Stomach (tissue), 9 donors: ENCODE data around the gene PLPPR1. TPM values are rescaled to one million over a fixed set of nuclear protein-coding genes. Genes with fewer than 3 reads are reported as not detected.
"Not testable (repeated sequence)": the region's sequence is repeated elsewhere in the genome, so short reads cannot be mapped to it uniquely, and the experiment has no call there.

Source experiments
- DNase-seq, 2 donors: peaks; one replicate each; pipeline versions ENCODE4 v3.0.0 to v3.0.0-alpha.2; 2013 to 2019
- H3K27ac ChIP-seq, 5 donors: fragments of 200-600 bp in 4 of 5; sonication (generic) in 4 of 5; one replicate each; pipeline ENCODE4 v1.5.1; 2013 to 2019; ENCODE audit warnings: mild to moderate bottlenecking in 1 of 5, moderate library complexity in 1 of 5
- H3K27me3 ChIP-seq, 3 donors: fragments of 200-600 bp; sonication (generic); one replicate each; pipeline ENCODE4 v1.5.1; 2017 to 2019; ENCODE audit warnings: mixed run types in 1 of 3
- H3K36me3 ChIP-seq, 4 donors: fragments of 200-600 bp; sonication (generic); 1 replicate in 3 of 4; 2 replicates in 1 of 4; pipeline ENCODE4 v1.5.1; 2016 to 2019
- H3K4me1 ChIP-seq, 4 donors: fragments of 200-600 bp; sonication (generic); one replicate each; pipeline ENCODE4 v1.5.1; 2016 to 2019
- H3K4me3 ChIP-seq, 4 donors: fragments of 200-600 bp; sonication (generic) in 3 of 4; one replicate each; pipeline ENCODE4 v1.5.1; 2016 to 2019; ENCODE audit warnings: mild to moderate bottlenecking in 1 of 4
- H3K9me3 ChIP-seq, 4 donors: fragments of 200-600 bp; sonication (generic); one replicate each; pipeline ENCODE4 v1.5.1; 2016 to 2019
- CTCF ChIP-seq, 7 experiments: fragments of 450-650 bp in 4 of 7; fragments of 200-600 bp in 3 of 7; sonication (generic) in 3 of 7; IDR thresholded peaks; one replicate each; pipeline ENCODE4 v1.5.1; 2016 to 2019; ENCODE audit warnings: antibody characterized with exemption in 7 of 7, control low read depth in 2 of 7, mild to moderate bottlenecking in 1 of 7
- EP300 ChIP-seq: sonication (generic); formaldehyde crosslinking; IDR thresholded peaks from one replicate; pipeline ENCODE4 v1.6.1; 2017; ENCODE audit warnings: antibody characterized with exemption
- POLR2A ChIP-seq, 4 donors: fragments of 450-650 bp; IDR thresholded peaks; one replicate each; pipeline ENCODE4 v1.6.1; 2016; ENCODE audit warnings: antibody characterized with exemption in 4 of 4, control low read depth in 2 of 4, mild to moderate bottlenecking in 1 of 4, moderate library complexity in 1 of 4
- POLR2AphosphoS5 ChIP-seq, 3 donors: sonication (generic); formaldehyde crosslinking; IDR thresholded peaks; one replicate each; pipeline ENCODE4 v1.6.1; 2016; ENCODE audit warnings: antibody characterized with exemption in 3 of 3
- WGBS, 5 donors: extraction: QIAGEN DNeasy Blood & Tissue Kit in 3 of 5; methylation state at CpG; one replicate each; pipeline versions ENCODE4 v1.1.5 to v1.1.7; 2013 to 2018; 5-methylcytosine and 5-hydroxymethylcytosine counted together
- intact Hi-C: fragments of 100-400 bp; cut with DNase I; formaldehyde crosslinking; loops from one replicate; pipeline ENCODE4 v1.15.1; 2023; ENCODE audit warnings: low total_unique reads
- polyA plus RNA-seq, 3 donors: library from polyadenylated mRNA; stranded (reverse); fragments of 200-250 nt; gene quantifications; one replicate each; pipeline ENCODE4 v1.2.3, GENCODE V29; 2013
- total RNA-seq, 5 donors: library from RNA; depleted of rRNA; stranded (reverse); fragments of >200 nt; gene quantifications; one replicate each; pipeline versions ENCODE4 v1.1.0 to v1.2.3, GENCODE V29; 2014 to 2016
- donor health status: healthy with polysubstance abuse.
- donor health status: Bipolar disorder and iron deficiency.
- donor health status: healthy.

PLPPR1 gene
- total and polyA plus RNA-seq, 8 donors = 0.13 to 1.7 TPM; not detected in 6

- DNase-seq = no peak
- Histone ChIP-seq H3K4me1 (no peaks in the 10 kb centered on the region), H3K27me3 (peaks cover 0 to 7% (median 0%) of the 10 kb centered on the region in 3 donors), H3K36me3 (no peaks in the 10 kb centered on the region), H3K4me3 (no peak overlapping the region), H3K9me3 (no peaks in the 10 kb centered on the region), H3K27ac (no peak overlapping the region)
- WGBS, 5 donors = 56 to 73% (median 66%) methylated on average over 4 of the region's 4 CpGs
- TF ChIP-seq EP300 = no peak
- TF ChIP-seq POLR2A (IDR thresholded peaks at IDR 0.05) = no peak
- intact Hi-C loops = no loop called here
Observed at GRCh38 chr9:101035098-101035497, 6.6 kb downstream of the PLPPR1 start.

GRCh38 chr9:101037430-101037829 lies 8.9 kb downstream of the PLPPR1 start:
- Histone ChIP-seq H3K27me3 (no peaks in the 10 kb centered on the region), H3K27ac (no peak overlapping the region), H3K4me3 (no peak overlapping the region), H3K9me3 (no peaks in the 10 kb centered on the region), H3K36me3 (no peaks in the 10 kb centered on the region), H3K4me1 (no peaks in the 10 kb centered on the region)
- TF ChIP-seq CTCF (IDR thresholded peaks at IDR 0.05) (no peak), POLR2A (IDR thresholded peaks at IDR 0.05) (no peak), POLR2AphosphoS5 (IDR thresholded peaks at IDR 0.05) (no peak), EP300 (no peak)
- intact Hi-C loops = no loop called here
- WGBS, 5 donors = 25 to 47% (median 35%) methylated on average over 3 of the region's 3 CpGs
- peak in 1 of 2 donors; percentile 32 for DNase-seq

GRCh38 chr9:101038488-101038887 lies 10.0 kb downstream of the PLPPR1 start:
- Histone ChIP-seq H3K4me1 (no peaks in the 10 kb centered on the region), H3K27ac (no peak overlapping the region), H3K27me3 (no peaks in the 10 kb centered on the region), H3K36me3 (no peaks in the 10 kb centered on the region), H3K9me3 (no peaks in the 10 kb centered on the region), H3K4me3 (no peak overlapping the region)
- no peak for DNase-seq
- intact Hi-C loops = no loop called here
- no peak for TF ChIP-seq CTCF (IDR thresholded peaks at IDR 0.05)
- TF ChIP-seq POLR2AphosphoS5 (IDR thresholded peaks at IDR 0.05) = no peak
- TF ChIP-seq POLR2A (IDR thresholded peaks at IDR 0.05) = no peak
- no peak for TF ChIP-seq EP300
- 54 to 81% (median 68%) methylated on average over 4 of the region's 4 CpGs for WGBS, 5 donors

GRCh38 chr9:101039581-101039980 lies 11.1 kb downstream of the PLPPR1 start:
- DNase-seq, H3K36me3 ChIP-seq, H3K27ac ChIP-seq, intact Hi-C loops, H3K9me3 ChIP-seq, H3K4me3 ChIP-seq, H3K4me1 ChIP-seq, H3K27me3 ChIP-seq: not testable (repeated sequence)
- WGBS, 5 donors = 63 to 84% (median 78%) methylated on average over 7 of the region's 7 CpGs

- intact Hi-C loops = no loop called here
- no peaks in the 10 kb centered on the region for H3K4me1 ChIP-seq
- H3K27ac ChIP-seq = no peak overlapping the region
Observed at GRCh38 chr9:101047848-101048397, 19.4 kb downstream of the PLPPR1 start.

More at GRCh38 chr9:101047848-101048397, 19.4 kb downstream of the PLPPR1 start:
- no peaks in the 10 kb centered on the region for H3K27me3 ChIP-seq
- no peaks in the 10 kb centered on the region for H3K36me3 ChIP-seq
- H3K4me3 ChIP-seq = no peak overlapping the region
- TF ChIP-seq POLR2AphosphoS5 (IDR thresholded peaks at IDR 0.05) (no peak), POLR2A (IDR thresholded peaks at IDR 0.05) (no peak), CTCF (IDR thresholded peaks at IDR 0.05) (no peak), EP300 (no peak)
- WGBS, 5 donors = 74 to 88% (median 79%) methylated on average over 4 of the region's 4 CpGs
- no peaks in the 10 kb centered on the region for H3K9me3 ChIP-seq
- DNase-seq = no peak
